ENCODE data around the gene CDC5L.

Gene CDC5L

DNA sequence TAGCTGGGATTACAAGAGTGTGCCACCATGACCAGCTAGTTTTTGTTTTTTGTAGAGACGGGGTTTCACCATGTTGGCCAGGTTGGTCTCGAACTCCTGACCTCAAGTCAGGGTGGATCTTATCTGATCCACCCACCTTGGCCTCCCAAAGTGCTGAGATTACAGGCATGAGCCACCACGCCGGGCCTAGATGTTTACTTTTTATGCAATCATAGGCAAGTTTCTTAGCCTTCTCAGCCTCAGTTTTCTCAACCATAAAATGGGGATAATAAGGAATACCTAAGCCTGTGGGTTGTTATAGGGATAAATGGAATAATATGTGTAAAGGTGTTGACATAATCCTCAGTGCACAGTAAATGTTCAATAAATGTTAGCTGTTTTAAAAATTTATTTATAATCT is 35.2 kb upstream of the CDC5L start:
- H3K4me3 ChIP-seq (ENCODE audit: low read length): no peak overlapping the region

GRCh38 chr6:44353336-44353735 is 34.2 kb upstream of the CDC5L start:
- no peak overlapping the region for H3K9ac ChIP-seq (ENCODE audit: low read depth, low read length)
- peaks cover 38% of the 10 kb centered on the region for H3K27me3 ChIP-seq (ENCODE audit: control insufficient read depth, insufficient read depth, low read length)
- no peaks in the 10 kb centered on the region for H3K4me1 ChIP-seq (ENCODE audit: control insufficient read depth, insufficient read depth, low read length)
- H3K9me3 ChIP-seq (replicated peaks; ENCODE audit: low read length): no peaks in the 10 kb centered on the region
- no peak overlapping the region for H3K4me2 ChIP-seq (ENCODE audit: low read length)
- no peaks in the 10 kb centered on the region for H3K36me3 ChIP-seq (ENCODE audit: insufficient read depth, low read length)
- no peak overlapping the region for H3K4me3 ChIP-seq (ENCODE audit: low read length)

More for the DNA sequence above, 35.2 kb upstream of the CDC5L start:
- no peak overlapping the region for H3K4me2 ChIP-seq (ENCODE audit: low read length)
- peaks cover 28% of the 10 kb centered on the region for H3K27me3 ChIP-seq (ENCODE audit: control insufficient read depth, insufficient read depth, low read length)
- no peaks in the 10 kb centered on the region for H3K4me1 ChIP-seq (ENCODE audit: control insufficient read depth, insufficient read depth, low read length)
- no peaks in the 10 kb centered on the region for H3K36me3 ChIP-seq (ENCODE audit: insufficient read depth, low read length)
- no peak overlapping the region for H3K9ac ChIP-seq (ENCODE audit: low read depth, low read length)
- no peaks in the 10 kb centered on the region for H3K9me3 ChIP-seq (replicated peaks; ENCODE audit: low read length)

DNA sequence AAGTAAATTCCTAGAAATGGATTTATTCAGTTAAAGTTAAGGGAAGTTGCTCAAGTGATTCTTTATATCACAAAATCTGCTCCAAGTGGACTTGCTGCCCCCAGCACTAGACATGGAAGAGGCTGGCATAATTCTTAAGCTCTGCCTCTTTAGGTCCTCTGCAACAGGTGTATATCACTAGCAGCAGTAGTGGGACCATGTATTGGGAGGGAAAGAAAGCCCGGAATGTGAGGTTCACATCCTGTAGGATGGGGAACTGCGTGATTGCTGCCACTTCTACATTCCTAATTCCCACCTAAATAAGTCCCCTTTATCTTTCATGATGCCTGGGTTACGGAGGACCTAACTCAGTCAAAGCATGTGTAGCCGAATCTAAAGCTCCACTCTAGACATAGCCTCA is 31.9 kb upstream of the CDC5L start:
- Histone ChIP-seq H3K9ac (ENCODE audit: low read depth, low read length) (no peak overlapping the region), H3K27me3 (ENCODE audit: control insufficient read depth, insufficient read depth, low read length) (peaks cover 55% of the 10 kb centered on the region), H3K4me1 (ENCODE audit: control insufficient read depth, insufficient read depth, low read length) (no peaks in the 10 kb centered on the region), H3K9me3 (replicated peaks; ENCODE audit: low read length) (no peaks in the 10 kb centered on the region), H3K36me3 (ENCODE audit: insufficient read depth, low read length) (no peaks in the 10 kb centered on the region), H3K4me2 (ENCODE audit: low read length) (no peak overlapping the region), H3K4me3 (ENCODE audit: low read length) (no peak overlapping the region)

DNA sequence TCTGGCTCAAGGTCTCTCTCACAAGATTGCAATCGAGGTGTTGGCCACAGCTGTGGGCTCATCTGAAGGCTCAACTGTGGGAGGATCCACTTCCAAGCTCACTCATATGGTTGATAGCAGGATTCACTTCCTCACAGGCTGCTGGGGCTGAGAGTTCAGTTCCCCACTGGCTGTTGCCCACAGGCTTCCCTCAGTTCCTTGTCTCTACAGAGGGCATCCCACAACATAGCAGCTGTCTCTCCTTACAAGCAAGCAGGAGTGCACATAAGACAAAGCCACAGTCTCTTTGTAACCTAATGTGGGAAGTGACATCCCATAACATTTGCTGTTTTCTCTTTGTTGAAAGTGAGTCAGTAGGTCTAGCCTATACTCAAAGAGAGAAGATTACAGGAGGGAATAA is 31.0 kb upstream of the CDC5L start:
- no peaks in the 10 kb centered on the region for H3K4me1 ChIP-seq (ENCODE audit: control insufficient read depth, insufficient read depth, low read length)

GRCh38 chr6:44359973-44360372 is 27.5 kb upstream of the CDC5L start:
- no peak overlapping the region for H3K4me2 ChIP-seq (ENCODE audit: low read length)
- no peak overlapping the region for H3K4me3 ChIP-seq (ENCODE audit: low read length)

More for the DNA sequence above, 31.0 kb upstream of the CDC5L start:
- peaks cover 62% of the 10 kb centered on the region for H3K27me3 ChIP-seq (ENCODE audit: control insufficient read depth, insufficient read depth, low read length)
- no peaks in the 10 kb centered on the region for H3K9me3 ChIP-seq (replicated peaks; ENCODE audit: low read length)
- no peak overlapping the region for H3K4me3 ChIP-seq (ENCODE audit: low read length)
- no peak overlapping the region for H3K4me2 ChIP-seq (ENCODE audit: low read length)
- no peaks in the 10 kb centered on the region for H3K36me3 ChIP-seq (ENCODE audit: insufficient read depth, low read length)
- H3K9ac ChIP-seq (ENCODE audit: low read depth, low read length): no peak overlapping the region

GRCh38 chr6:44361947-44362346 is 25.6 kb upstream of the CDC5L start:
- Histone ChIP-seq H3K9ac (ENCODE audit: low read depth, low read length) (no peak overlapping the region), H3K4me2 (ENCODE audit: low read length) (no peak overlapping the region), H3K27me3 (ENCODE audit: control insufficient read depth, insufficient read depth, low read length) (peaks cover 73% of the 10 kb centered on the region), H3K4me1 (ENCODE audit: control insufficient read depth, insufficient read depth, low read length) (no peaks in the 10 kb centered on the region), H3K9me3 (replicated peaks; ENCODE audit: low read length) (no peaks in the 10 kb centered on the region), H3K36me3 (ENCODE audit: insufficient read depth, low read length) (no peaks in the 10 kb centered on the region), H3K4me3 (ENCODE audit: low read length) (no peak overlapping the region)

More at GRCh38 chr6:44359973-44360372, 27.5 kb upstream of the CDC5L start:
- Histone ChIP-seq H3K36me3 (ENCODE audit: insufficient read depth, low read length) (no peaks in the 10 kb centered on the region), H3K27me3 (ENCODE audit: control insufficient read depth, insufficient read depth, low read length) (peaks cover 77% of the 10 kb centered on the region), H3K4me1 (ENCODE audit: control insufficient read depth, insufficient read depth, low read length) (no peaks in the 10 kb centered on the region), H3K9me3 (replicated peaks; ENCODE audit: low read length) (no peaks in the 10 kb centered on the region), H3K9ac (ENCODE audit: low read depth, low read length) (no peak overlapping the region)

- Histone ChIP-seq H3K36me3 (ENCODE audit: insufficient read depth, low read length) (no peaks in the 10 kb centered on the region), H3K9me3 (replicated peaks; ENCODE audit: low read length) (no peaks in the 10 kb centered on the region), H3K4me2 (ENCODE audit: low read length) (no peak overlapping the region), H3K27me3 (ENCODE audit: control insufficient read depth, insufficient read depth, low read length) (peaks cover 70% of the 10 kb centered on the region), H3K4me3 (ENCODE audit: low read length) (no peak overlapping the region), H3K4me1 (ENCODE audit: control insufficient read depth, insufficient read depth, low read length) (no peaks in the 10 kb centered on the region), H3K9ac (ENCODE audit: low read depth, low read length) (no peak overlapping the region)
Observed at GRCh38 chr6:44363377-44363926, 24.1 kb upstream of the CDC5L start.

GRCh38 chr6:44366781-44367180 is 20.7 kb upstream of the CDC5L start:
- no peak overlapping the region for H3K4me2 ChIP-seq (ENCODE audit: low read length)
- H3K27me3 ChIP-seq (ENCODE audit: control insufficient read depth, insufficient read depth, low read length): peaks cover 47% of the 10 kb centered on the region
- no peaks in the 10 kb centered on the region for H3K4me1 ChIP-seq (ENCODE audit: control insufficient read depth, insufficient read depth, low read length)
- H3K36me3 ChIP-seq (ENCODE audit: insufficient read depth, low read length): no peaks in the 10 kb centered on the region
- H3K9me3 ChIP-seq (replicated peaks; ENCODE audit: low read length): no peaks in the 10 kb centered on the region
- no peak overlapping the region for H3K9ac ChIP-seq (ENCODE audit: low read depth, low read length)
- H3K4me3 ChIP-seq (ENCODE audit: low read length): no peak overlapping the region

- Histone ChIP-seq H3K4me3 (ENCODE audit: low read length) (no peak overlapping the region), H3K9me3 (replicated peaks; ENCODE audit: low read length) (no peaks in the 10 kb centered on the region), H3K4me1 (ENCODE audit: control insufficient read depth, insufficient read depth, low read length) (no peaks in the 10 kb centered on the region), H3K4me2 (ENCODE audit: low read length) (no peak overlapping the region), H3K27me3 (ENCODE audit: control insufficient read depth, insufficient read depth, low read length) (peaks cover 39% of the 10 kb centered on the region), H3K9ac (ENCODE audit: low read depth, low read length) (no peak overlapping the region), H3K36me3 (ENCODE audit: insufficient read depth, low read length) (no peaks in the 10 kb centered on the region)
Observed at GRCh38 chr6:44367681-44368080, 19.8 kb upstream of the CDC5L start.

GRCh38 chr6:44373051-44373450 is 14.5 kb upstream of the CDC5L start:
- H3K9ac ChIP-seq (ENCODE audit: low read depth, low read length): no peak overlapping the region
- H3K36me3 ChIP-seq (ENCODE audit: insufficient read depth, low read length): no peaks in the 10 kb centered on the region
- no peak overlapping the region for H3K4me2 ChIP-seq (ENCODE audit: low read length)
- peaks cover 16% of the 10 kb centered on the region for H3K27me3 ChIP-seq (ENCODE audit: control insufficient read depth, insufficient read depth, low read length)
- no peak overlapping the region for H3K4me3 ChIP-seq (ENCODE audit: low read length)
- no peaks in the 10 kb centered on the region for H3K4me1 ChIP-seq (ENCODE audit: control insufficient read depth, insufficient read depth, low read length)
- no peaks in the 10 kb centered on the region for H3K9me3 ChIP-seq (replicated peaks; ENCODE audit: low read length)

GRCh38 chr6:44373787-44374186 is 13.7 kb upstream of the CDC5L start:
- H3K4me3 ChIP-seq (ENCODE audit: low read length): no peak overlapping the region
- H3K36me3 ChIP-seq (ENCODE audit: insufficient read depth, low read length): no peaks in the 10 kb centered on the region
- no peak overlapping the region for H3K9ac ChIP-seq (ENCODE audit: low read depth, low read length)
- no peaks in the 10 kb centered on the region for H3K9me3 ChIP-seq (replicated peaks; ENCODE audit: low read length)
- peaks cover 11% of the 10 kb centered on the region for H3K27me3 ChIP-seq (ENCODE audit: control insufficient read depth, insufficient read depth, low read length)
- H3K4me1 ChIP-seq (ENCODE audit: control insufficient read depth, insufficient read depth, low read length): no peaks in the 10 kb centered on the region
- H3K4me2 ChIP-seq (ENCODE audit: low read length): no peak overlapping the region

- Histone ChIP-seq H3K4me1 (ENCODE audit: control insufficient read depth, insufficient read depth, low read length) (no peaks in the 10 kb centered on the region), H3K36me3 (ENCODE audit: insufficient read depth, low read length) (no peaks in the 10 kb centered on the region), H3K4me3 (ENCODE audit: low read length) (no peak overlapping the region), H3K9me3 (replicated peaks; ENCODE audit: low read length) (no peaks in the 10 kb centered on the region), H3K4me2 (ENCODE audit: low read length) (no peak overlapping the region), H3K9ac (ENCODE audit: low read depth, low read length) (no peak overlapping the region), H3K27me3 (ENCODE audit: control insufficient read depth, insufficient read depth, low read length) (peaks cover 12% of the 10 kb centered on the region)
Observed at GRCh38 chr6:44375071-44375470, 12.4 kb upstream of the CDC5L start.

Data from skeletal muscle satellite cell (primary cell).